Left kidney (tissue), 2 donors: ENCODE results near the gene TMEM86B. TPM values are rescaled to one million over a fixed set of nuclear protein-coding genes. Genes with fewer than 3 reads are reported as not detected.

Experiments used
- DNase-seq: peaks from one replicate; pipeline ENCODE4 v3.0.0-alpha.2; 2013
- polyA plus RNA-seq: library from polyadenylated mRNA; unstranded; fragments of 120-200 nt; gene quantifications from one replicate; pipeline ENCODE4 v1.2.1, GENCODE V29; 2013; ENCODE audit not compliant: insufficient read length

The TMEM86B gene
- polyA plus RNA-seq, 1 donor, result 2.8 TPM

GRCh38 chr19:55258476-55258827 is 29.9 kb upstream of the TMEM86B start:
- DNase-seq, result no peak

DNA sequence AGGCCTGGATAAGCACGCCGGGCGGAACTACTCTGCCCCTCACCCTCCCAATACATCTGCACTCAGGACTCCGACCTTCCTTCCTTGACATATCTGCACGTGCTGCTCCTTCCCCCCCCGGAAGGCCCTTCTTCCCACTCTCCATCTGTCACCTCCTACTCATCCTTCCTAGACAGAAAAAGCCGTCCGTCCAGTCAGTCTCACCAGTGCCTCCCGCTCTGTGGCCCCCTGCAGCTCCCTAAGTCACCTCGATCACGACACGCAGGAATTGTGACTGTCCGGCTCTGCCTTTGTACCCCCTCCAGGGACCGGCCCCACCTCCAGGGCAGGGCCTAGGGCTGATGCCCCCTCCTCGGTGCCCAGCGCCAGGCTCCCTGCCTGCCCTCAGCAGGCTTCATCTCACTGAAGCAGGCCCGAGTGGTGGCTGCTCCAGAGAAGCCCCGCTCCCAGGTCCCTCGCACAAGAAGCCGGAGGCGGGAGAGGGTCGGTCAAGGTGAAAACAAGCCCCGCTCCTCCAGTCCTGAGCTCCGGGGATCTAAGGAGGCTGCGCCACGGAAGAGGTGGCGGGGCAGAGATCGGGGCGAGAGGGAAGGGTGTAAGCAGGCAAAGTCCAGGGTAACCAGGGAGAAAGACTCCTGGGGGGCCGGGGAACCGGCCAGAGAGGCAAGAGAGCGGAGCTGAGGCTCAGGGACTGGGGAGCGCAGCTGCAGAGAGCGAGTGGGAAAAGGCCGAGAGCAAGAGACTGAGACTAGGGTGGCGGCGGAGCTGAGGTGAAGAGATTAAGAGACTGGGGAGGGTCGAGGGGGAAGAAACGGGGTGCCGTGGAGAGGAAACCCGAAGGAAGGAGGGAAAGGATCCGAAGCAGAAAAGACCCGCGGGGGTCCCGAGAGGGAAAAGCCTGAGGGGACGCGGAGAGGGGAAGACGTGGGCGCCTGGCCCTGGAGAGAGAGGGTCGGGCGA is 29.2 kb upstream of the TMEM86B start:
- DNase-seq, result no peak

DNA sequence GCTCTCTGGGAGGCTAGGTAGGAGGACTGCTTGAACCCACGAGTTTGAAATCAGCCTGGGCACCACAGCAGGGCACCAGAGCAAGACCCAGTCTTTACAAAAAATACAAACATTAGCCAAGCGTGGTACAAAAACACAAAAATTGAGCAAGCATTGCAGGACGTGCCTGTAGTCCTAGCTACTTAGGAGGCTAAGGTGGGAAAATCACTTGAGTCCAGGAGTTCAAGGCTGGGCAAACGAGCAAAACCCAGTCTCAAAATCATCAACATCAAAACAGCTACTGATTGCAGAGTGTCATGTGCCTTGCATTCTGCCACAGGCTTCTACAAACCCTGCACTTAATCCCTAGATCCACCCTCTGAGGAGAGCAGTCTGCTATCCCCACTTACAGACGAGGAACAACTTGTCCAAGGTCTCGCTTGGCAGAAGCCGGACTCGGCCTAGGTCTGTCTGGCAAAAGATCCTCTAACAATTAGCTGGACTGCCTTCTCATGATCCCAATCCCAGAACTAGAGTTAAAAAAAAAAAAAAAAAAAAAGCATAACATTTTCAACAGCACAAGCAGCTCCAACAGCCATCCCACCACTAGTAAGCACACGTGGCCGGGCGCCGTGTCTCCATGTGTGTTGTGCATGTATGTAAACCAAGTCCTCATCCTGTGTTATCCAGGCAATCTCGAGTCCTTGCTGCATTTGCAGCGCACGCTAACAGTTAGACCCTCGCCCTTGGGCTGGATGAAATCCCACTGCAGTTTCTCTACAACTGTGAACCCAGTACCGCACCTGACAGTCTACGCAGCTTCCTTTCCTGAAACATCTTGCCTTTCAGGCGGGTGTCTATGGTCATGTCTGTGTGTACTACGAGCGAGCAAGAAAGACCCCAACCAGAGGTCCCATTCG is 28.2 kb upstream of the TMEM86B start:
- no peak for DNase-seq

DNA sequence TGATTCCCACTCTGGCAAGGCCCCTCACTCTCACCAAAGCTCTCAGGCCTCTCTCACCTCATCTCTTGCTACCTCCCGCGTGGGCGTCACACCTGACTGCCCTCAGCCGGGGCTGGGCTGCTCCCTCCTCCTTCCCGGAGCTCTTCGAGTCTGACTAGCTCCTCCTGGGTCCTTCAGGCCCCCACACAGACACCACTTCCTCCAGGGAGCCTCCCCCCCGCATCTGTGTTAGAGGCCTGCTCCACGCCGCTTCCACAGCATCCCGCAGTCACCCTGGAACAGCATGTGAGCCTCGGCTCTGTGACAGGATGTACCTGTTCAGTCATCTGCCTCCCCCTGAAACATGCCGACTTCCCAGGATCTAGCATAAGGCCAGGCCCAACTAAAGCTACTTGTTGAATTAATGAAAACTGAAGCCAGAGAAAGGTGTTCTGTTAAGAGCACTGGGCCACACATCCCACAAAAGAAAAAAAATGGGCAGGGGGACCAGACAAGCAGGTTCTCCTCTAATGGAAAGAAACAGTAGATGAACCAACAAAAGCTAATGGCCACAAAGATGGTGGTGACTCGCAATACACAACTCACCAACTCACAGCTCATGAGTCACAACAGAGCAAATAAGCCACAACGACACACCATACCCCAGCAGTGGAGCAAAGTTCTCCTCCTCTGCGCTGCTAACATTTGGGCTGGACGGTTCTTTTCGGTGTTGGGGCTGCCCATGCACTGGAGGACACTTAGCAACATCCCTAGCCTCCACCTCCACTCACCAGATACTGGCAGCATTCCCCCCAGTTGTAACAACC is 27.3 kb upstream of the TMEM86B start:
- DNase-seq, result no peak

DNA sequence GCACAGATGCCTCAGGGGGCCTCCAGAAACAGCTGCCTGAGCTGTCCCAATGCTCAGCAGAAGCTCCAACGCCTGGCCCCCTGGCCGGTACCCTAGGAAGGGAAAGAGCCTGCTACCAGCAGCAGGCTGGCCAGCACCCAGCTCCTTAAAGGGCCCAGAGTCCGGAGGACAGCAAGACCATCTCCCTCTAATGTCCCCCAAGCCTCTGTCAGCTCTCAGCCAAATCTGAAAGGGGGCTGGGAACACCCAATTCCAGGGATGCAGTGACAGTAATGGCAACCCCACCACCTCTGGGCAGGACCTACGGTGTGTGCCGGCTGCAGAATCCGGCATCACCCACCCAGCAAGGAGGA is 26.0 kb upstream of the TMEM86B start:
- no peak for DNase-seq

GRCh38 chr19:55253842-55254624 is 25.5 kb upstream of the TMEM86B start:
- no peak for DNase-seq

GRCh38 chr19:55252760-55253663 is 24.4 kb upstream of the TMEM86B start:
- no peak for DNase-seq

DNA sequence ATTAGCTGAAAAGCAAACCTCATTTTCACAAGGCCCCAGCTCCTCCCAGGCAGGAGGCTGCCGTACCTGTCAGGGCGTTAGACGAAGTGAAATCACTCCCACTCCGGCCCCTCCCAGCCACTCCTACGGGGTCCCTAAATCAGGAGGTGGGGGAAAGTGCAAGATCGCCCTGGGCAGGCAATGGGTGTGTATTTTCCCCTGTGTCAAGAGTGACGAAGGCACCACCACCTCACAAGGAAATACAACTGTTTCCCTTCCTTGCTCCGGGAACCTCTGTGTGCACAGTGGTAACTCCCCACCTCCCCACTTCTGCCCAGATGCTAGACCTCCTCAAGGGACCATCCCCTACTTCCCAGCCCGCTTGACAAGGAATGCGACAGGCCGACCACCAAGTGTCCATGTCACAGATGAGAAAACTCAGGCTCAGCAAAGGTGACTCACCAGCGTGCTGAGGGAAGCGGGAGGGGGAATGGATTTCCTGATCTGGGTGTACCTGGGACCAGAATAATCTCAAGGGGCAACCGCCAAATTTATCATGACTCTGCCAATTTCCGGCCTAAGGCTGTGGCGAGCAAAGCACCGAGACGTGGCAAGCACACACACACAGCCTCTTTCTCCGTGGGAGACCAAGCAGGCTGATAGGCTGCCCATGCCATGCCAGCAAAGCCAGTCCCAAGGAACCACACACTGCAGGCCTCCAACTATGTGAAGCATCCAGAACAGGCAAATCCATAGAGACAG is 22.9 kb upstream of the TMEM86B start:
- no peak for DNase-seq

DNA sequence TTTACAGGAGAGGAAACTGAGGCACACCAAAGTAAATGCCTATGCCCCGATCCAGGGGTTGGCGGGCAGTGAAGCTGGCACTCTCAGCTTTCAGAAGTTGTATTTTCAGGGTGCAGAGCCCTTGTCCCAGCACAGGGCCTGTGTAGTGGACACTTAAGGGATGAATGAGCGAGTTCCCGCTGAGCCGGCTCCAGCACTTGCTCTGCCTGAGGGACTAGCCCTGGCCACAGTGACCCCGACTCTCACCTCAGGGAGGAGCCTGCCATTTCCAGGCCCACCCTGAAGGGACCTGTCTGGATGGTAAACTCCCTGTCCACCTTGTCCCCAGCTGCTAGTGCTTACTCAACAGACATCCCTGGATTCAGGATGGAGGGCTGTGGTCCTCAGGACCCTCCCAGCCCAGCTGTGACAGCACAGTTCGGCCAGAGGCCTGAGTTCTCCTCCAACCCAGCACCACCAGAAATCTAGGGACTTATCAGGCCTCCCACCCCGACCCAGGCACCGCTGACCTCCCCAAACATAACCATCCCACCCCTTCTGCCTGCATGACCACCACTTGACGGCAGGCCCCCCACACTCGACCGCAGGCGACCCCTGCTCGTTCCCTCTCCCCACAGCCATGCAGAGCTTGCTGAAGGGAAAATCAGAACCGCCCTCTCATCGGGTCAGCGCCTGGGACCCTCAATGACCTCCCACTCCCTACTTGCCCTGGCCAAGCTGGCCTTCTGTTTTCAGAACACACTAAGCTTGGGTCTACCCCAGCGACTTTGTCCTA is 21.9 kb upstream of the TMEM86B start:
- no peak for DNase-seq

- DNase-seq, result no peak
Measured at GRCh38 chr19:55249841-55250240, 21.3 kb upstream of the TMEM86B start.

DNA sequence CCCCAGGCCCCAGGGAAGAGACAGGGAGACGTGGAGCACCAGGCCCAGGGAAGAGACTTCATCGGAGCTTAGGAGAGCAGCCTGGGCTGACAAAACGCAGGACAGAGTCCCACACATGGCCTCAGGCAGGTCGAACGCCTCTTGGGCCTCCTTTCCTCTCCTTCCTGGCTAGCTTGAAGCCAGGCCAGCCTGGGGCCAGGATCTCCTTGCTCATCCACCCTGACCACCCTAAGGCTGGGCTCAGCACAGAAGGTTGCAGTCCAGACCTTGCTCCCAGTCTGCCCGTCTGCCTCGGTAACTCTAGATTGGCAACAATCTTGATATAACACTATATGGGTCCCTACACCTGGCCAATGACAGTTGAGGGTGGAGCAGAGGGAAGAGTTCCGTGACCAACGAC is 20.1 kb upstream of the TMEM86B start:
- no peak for DNase-seq

DNA sequence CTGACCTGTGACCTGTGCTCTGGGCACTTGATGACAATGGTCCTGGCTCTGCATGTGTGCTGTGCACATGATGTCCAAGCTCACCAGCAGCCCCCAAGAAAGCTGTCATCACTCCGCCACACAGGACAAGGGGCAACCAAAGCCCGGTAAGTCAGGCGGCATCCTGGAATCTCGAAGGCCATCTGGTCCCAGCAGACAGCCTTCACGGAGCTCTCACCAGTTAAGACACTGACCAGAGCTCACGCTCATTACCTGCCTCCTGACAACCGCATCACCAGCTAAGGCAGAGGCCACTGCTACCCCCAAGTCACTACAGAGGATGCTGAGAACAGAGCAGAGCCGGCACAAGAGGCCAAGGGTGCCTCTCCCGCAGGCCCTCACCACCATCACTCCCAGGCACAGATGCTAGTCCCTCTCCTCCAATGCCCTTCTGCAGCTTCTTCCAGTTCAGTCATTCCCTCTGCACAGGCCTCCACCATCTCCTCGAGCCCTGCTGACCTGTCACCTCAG is 19.7 kb upstream of the TMEM86B start:
- DNase-seq, result no peak

DNA sequence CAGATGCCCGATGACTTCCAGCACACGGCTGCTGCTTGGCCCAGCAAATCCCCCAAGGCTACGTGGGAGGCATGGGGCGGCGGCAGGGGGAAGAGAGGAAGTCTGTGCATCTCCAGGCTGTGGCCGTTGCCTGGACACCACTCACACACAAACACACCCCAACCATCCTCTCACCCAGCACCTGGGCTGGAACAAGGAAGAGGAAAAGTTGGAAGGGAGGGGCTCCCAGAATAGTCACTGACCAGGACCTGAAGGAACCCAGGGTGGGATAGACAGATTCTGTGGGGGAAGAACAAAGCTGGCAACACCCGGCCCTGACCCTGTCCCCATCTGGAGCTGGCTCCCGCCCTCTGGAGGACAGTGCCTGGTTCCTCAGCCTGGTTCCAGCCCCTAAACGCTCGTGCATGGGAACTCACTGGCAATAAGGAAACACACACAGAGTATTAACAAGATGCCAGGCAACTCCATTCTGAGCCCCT is 19.1 kb upstream of the TMEM86B start:
- DNase-seq, result no peak

DNA sequence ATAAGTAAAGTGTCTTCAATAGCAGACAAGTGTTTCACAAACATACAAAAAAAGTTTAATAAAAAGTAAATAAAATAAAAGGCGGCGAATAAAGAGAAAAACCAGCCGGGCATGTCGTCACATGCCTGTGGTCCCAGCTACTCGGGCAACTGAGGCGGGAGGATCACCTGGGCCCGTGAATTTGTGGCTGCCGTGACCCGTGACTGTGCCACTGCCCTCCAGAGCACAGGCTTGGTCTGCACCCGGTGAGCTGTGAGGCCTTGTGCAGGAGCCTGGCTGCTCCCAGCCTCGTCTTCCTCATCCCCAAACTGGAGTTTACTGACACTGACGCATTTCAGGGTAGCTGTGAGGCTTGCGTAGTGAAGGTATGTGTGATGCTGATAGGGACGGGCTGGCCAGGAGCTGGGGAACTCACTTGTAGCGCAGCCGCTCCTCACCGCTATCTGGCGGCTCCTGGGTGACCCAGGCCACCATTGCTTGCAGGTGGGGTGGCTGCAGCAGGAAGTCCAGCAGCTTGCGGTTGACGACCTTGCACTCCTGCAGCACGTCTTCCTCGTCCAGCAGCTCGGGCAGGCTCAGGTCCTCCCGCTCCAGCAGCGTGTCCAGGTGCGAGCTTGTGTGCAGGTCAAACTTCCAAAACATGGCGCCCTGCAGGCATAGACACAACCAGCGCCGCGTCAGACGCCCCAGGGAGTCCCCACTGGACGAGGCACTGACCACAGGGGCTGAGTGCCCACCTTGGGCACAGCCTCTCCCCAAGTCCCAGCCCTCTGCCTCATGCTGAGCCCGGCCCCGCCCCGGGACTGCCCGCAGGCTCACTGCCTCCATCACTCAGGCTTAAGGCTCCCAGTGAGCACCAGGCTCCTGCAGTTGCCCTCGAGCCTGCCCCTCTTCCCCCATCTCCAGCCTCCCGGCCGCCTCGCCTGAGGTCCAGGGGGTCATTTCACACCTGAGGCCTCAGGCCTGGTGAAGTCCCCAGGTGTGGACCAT is 18.2 kb upstream of the TMEM86B start:
- no peak for DNase-seq

DNA sequence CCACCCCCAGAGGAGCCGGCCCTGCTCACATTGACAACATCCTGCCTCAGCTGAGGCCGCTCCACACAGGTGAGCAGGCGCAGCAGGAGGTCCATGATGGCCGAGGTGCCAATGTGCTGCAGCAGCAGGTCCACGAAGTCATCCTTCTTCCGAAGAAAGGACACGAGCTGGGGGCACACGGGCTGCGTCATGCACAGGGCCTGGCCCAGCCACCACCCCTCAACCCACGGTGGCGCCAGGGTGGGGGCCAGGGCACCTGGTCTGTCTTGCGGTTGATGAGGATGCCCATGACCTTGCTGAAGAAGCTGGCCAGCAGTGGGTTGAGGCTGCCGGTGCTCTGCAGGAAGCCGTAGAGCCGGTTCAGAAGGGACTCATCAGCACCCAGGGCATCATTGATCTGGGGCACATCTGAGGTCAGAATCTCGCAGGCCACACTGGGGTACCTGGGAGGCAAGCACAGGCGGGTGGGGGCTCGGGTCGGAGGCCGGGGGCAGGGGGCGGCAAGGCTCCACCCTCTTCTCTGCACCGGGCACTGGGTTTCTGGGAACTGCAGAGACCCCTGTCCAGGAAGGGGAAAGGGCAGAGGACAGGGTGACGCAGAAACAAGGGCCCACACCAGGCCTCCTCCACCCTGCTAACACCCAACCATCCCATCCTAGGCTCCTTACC is 16.8 kb upstream of the TMEM86B start:
- no peak for DNase-seq

GRCh38 chr19:55244004-55244680 is 15.6 kb upstream of the TMEM86B start:
- no peak for DNase-seq
